Measurements from ENCODE around the gene ZNF318.

Gene ZNF318

GRCh38 chr6:43407296-43407695 lies 37.8 kb upstream of the ZNF318 start:
- TF ChIP-seq CTCF (conservative IDR thresholded peaks at IDR 0.05; ENCODE audit: low read length) = no peak
- H3K4me3 ChIP-seq (ENCODE audit: low read length) = no peak overlapping the region
- DNase-seq (ENCODE audit: low read depth) = no peak

- TF ChIP-seq CTCF (conservative IDR thresholded peaks at IDR 0.05; ENCODE audit: low read length) = no peak
- no peak for DNase-seq (ENCODE audit: low read depth)
- H3K4me3 ChIP-seq (ENCODE audit: low read length) = no peak overlapping the region
Observed at GRCh38 chr6:43405354-43405753, 35.9 kb upstream of the ZNF318 start.

GRCh38 chr6:43402820-43403219 lies 33.4 kb upstream of the ZNF318 start:
- no peak for TF ChIP-seq CTCF (conservative IDR thresholded peaks at IDR 0.05; ENCODE audit: low read length)
- no peak overlapping the region for H3K4me3 ChIP-seq (ENCODE audit: low read length)
- DNase-seq (ENCODE audit: low read depth) = no peak

GRCh38 chr6:43401730-43402129 lies 32.3 kb upstream of the ZNF318 start:
- no peak overlapping the region for H3K4me3 ChIP-seq (ENCODE audit: low read length)
- TF ChIP-seq CTCF (conservative IDR thresholded peaks at IDR 0.05; ENCODE audit: low read length) = no peak
- DNase-seq (ENCODE audit: low read depth) = no peak

GRCh38 chr6:43399932-43400487 lies 30.6 kb upstream of the ZNF318 start:
- no peak for TF ChIP-seq CTCF (conservative IDR thresholded peaks at IDR 0.05; ENCODE audit: low read length)
- no peak for DNase-seq (ENCODE audit: low read depth)
- no peak overlapping the region for H3K4me3 ChIP-seq (ENCODE audit: low read length)

- H3K4me3 ChIP-seq (ENCODE audit: low read length) = no peak overlapping the region
- no peak for DNase-seq (ENCODE audit: low read depth)
- no peak for TF ChIP-seq CTCF (conservative IDR thresholded peaks at IDR 0.05; ENCODE audit: low read length)
Observed at GRCh38 chr6:43396408-43397149, 27.1 kb upstream of the ZNF318 start.

GRCh38 chr6:43395776-43396175 lies 26.3 kb upstream of the ZNF318 start:
- TF ChIP-seq CTCF (conservative IDR thresholded peaks at IDR 0.05; ENCODE audit: low read length) = no peak
- no peak for DNase-seq (ENCODE audit: low read depth)

More at GRCh38 chr6:43395776-43396175, 26.3 kb upstream of the ZNF318 start:
- H3K4me3 ChIP-seq (ENCODE audit: low read length) = no peak overlapping the region
